H9 (cell line): Measurements from ENCODE around the gene NFKBIA. TPM values are rescaled to one million over a fixed set of nuclear protein-coding genes. Genes with fewer than 3 reads are reported as not detected.

Experiments
- DNase-seq: peaks from one replicate; pipeline ENCODE4 v3.0.0-alpha.2; 2017
- H2AFZ ChIP-seq: one replicate; pipeline ENCODE4 v1.6.1; 2013; ENCODE audit warnings: mild to moderate bottlenecking, low read length, control low read depth, moderate library complexity
- H2AK5ac ChIP-seq: 2 replicates; pipeline ENCODE4 v1.6.1; 2013; ENCODE audit warnings: low read length, control low read depth, mixed read lengths; ENCODE audit not compliant: insufficient read length
- H2BK120ac ChIP-seq: one replicate; pipeline ENCODE4 v1.6.1; 2013; ENCODE audit warnings: low read depth, mild to moderate bottlenecking, low read length, control low read depth, inconsistent platforms; ENCODE audit not compliant: poor library complexity, severe bottlenecking
- H2BK12ac ChIP-seq: 2 replicates; pipeline ENCODE4 v1.6.1; 2013; ENCODE audit warnings: low read length, control low read depth, mixed read lengths, low read depth; ENCODE audit not compliant: insufficient read length
- H2BK15ac ChIP-seq: 2 replicates; pipeline ENCODE4 v1.6.1; 2013; ENCODE audit warnings: low read depth, low read length, control low read depth
- H2BK20ac ChIP-seq: one replicate; pipeline ENCODE4 v1.6.1; 2013; ENCODE audit warnings: low read depth, mild to moderate bottlenecking, low read length, control low read depth, inconsistent platforms; ENCODE audit not compliant: poor library complexity, severe bottlenecking
- H2BK5ac ChIP-seq: 2 replicates; pipeline ENCODE4 v1.6.1; 2013; ENCODE audit warnings: low read length, control low read depth, mixed read lengths; ENCODE audit not compliant: insufficient read length
- H3K14ac ChIP-seq: 2 replicates; pipeline ENCODE4 v1.6.1; 2013; ENCODE audit warnings: low read length, control low read depth; ENCODE audit not compliant: insufficient read depth
- H3K18ac ChIP-seq: 2 replicates; pipeline ENCODE4 v1.6.1; 2013; ENCODE audit warnings: low read depth, mild to moderate bottlenecking, mixed read lengths, low read length, control low read depth; ENCODE audit not compliant: insufficient read length
- H3K23ac ChIP-seq: 2 replicates; pipeline ENCODE4 v1.6.1; 2013; ENCODE audit warnings: low read length, control low read depth, mixed read lengths, low read depth; ENCODE audit not compliant: insufficient read length
- H3K23me2 ChIP-seq: 2 replicates; pipeline ENCODE4 v1.6.1; 2013; ENCODE audit warnings: low read depth, mild to moderate bottlenecking, mixed read lengths, low read length, control low read depth; ENCODE audit not compliant: insufficient read length, poor library complexity, severe bottlenecking
- H3K27ac ChIP-seq: 2 replicates; pipeline ENCODE4 v1.5.1; 2013; ENCODE audit warnings: low read length, control low read depth, mixed read lengths, low read depth; ENCODE audit not compliant: insufficient read length
- H3K27me3 ChIP-seq: 2 replicates; pipeline ENCODE4 v1.6.1; 2013; ENCODE audit warnings: low read length, control low read depth, inconsistent platforms; ENCODE audit not compliant: insufficient read depth
- H3K4ac ChIP-seq: 2 replicates; pipeline ENCODE4 v1.6.1; 2013; ENCODE audit warnings: low read depth, mild to moderate bottlenecking, control low read depth, inconsistent platforms, low read length, moderate library complexity
- H3K4me1 ChIP-seq: 2 replicates; pipeline ENCODE4 v1.6.1; 2013; ENCODE audit warnings: low read length, control low read depth, inconsistent platforms; ENCODE audit not compliant: insufficient read depth
- H3K4me2 ChIP-seq: 2 replicates; pipeline ENCODE4 v1.6.1; 2013; ENCODE audit warnings: low read length, control low read depth, mixed read lengths; ENCODE audit not compliant: insufficient read length, insufficient read depth
- H3K56ac ChIP-seq: 2 replicates; pipeline ENCODE4 v1.6.1; 2013; ENCODE audit warnings: low read depth, mild to moderate bottlenecking, mixed read lengths, low read length, control low read depth; ENCODE audit not compliant: insufficient read length
- H3K79me1 ChIP-seq: 2 replicates; pipeline ENCODE4 v1.6.1; 2013; ENCODE audit warnings: low read depth, mild to moderate bottlenecking, moderate library complexity, low read length, control low read depth, inconsistent platforms; ENCODE audit not compliant: insufficient read depth, poor library complexity, severe bottlenecking
- H3K79me2 ChIP-seq: 2 replicates; pipeline ENCODE4 v1.6.1; 2013; ENCODE audit warnings: low read length, control low read depth, inconsistent platforms; ENCODE audit not compliant: insufficient read depth
- H3K9ac ChIP-seq: 2 replicates; pipeline ENCODE4 v1.6.1; 2013; ENCODE audit warnings: low read length, control low read depth, mixed read lengths; ENCODE audit not compliant: insufficient read length; ENCODE audit errors: extremely low read depth
- H3K9me3 ChIP-seq: one replicate; pipeline ENCODE4 v1.6.1; 2013; ENCODE audit warnings: low read depth, low read length, inconsistent platforms; ENCODE audit not compliant: control insufficient read depth
- H3T11ph ChIP-seq: one replicate; pipeline ENCODE4 v1.6.1; 2013; ENCODE audit warnings: mild to moderate bottlenecking, low read length, control low read depth, inconsistent platforms
- H4K20me1 ChIP-seq: one replicate; pipeline ENCODE4 v1.6.1; 2013; ENCODE audit not compliant: control insufficient read depth, insufficient read length, insufficient read depth
- H4K5ac ChIP-seq: 2 replicates; pipeline ENCODE4 v1.6.1; 2013; ENCODE audit warnings: low read depth, mild to moderate bottlenecking, mixed read lengths, low read length, control low read depth; ENCODE audit not compliant: insufficient read length
- H4K8ac ChIP-seq: replicated peaks from 2 replicates; pipeline ENCODE4 v1.6.1; 2013; ENCODE audit warnings: low read length, control low read depth, mixed read lengths, low read depth; ENCODE audit not compliant: insufficient read length
- H4K91ac ChIP-seq: 2 replicates; pipeline ENCODE4 v1.6.1; 2013; ENCODE audit warnings: low read depth, mild to moderate bottlenecking, moderate library complexity, mixed read lengths, low read length, control low read depth; ENCODE audit not compliant: insufficient read length
- H3K27ac Mint-ChIP-seq, 3 experiments: 2 replicates in 2 of 3; 3 replicates in 1 of 3; pipeline ENCODE4 v1.8.0; 2020 to 2021; ENCODE audit warnings: mixed read lengths in 3 of 3, mild to moderate bottlenecking in 1 of 3, moderate library complexity in 1 of 3
- H3K27me3 Mint-ChIP-seq: 2 replicates; pipeline ENCODE4 v1.8.0; 2021; ENCODE audit warnings: low read depth, mild to moderate bottlenecking, moderate library complexity, mixed read lengths
- H3K36me3 Mint-ChIP-seq, 3 experiments: 2 replicates in 2 of 3; 3 replicates in 1 of 3; pipeline ENCODE4 v1.8.0; 2020 to 2021; ENCODE audit warnings: low read depth in 3 of 3, mixed read lengths in 3 of 3; ENCODE audit not compliant: insufficient read depth in 1 of 3
- H3K4me1 Mint-ChIP-seq, 2 experiments: 2 replicates each; pipeline ENCODE4 v1.8.0; 2020; ENCODE audit warnings: mixed read lengths in 2 of 2
- H3K4me3 Mint-ChIP-seq, 2 experiments: 2 replicates in 1 of 2; 3 replicates in 1 of 2; pipeline ENCODE4 v1.8.0; 2020 to 2021; ENCODE audit warnings: mild to moderate bottlenecking in 2 of 2, mixed read lengths in 2 of 2, moderate library complexity in 1 of 2
- H3K9me3 Mint-ChIP-seq, 2 experiments: 2 replicates in 1 of 2; 3 replicates in 1 of 2; pipeline ENCODE4 v1.8.0; 2020; ENCODE audit warnings: mild to moderate bottlenecking in 2 of 2, mixed read lengths in 2 of 2, moderate library complexity in 1 of 2
- CTCF ChIP-seq: fragments of 200-600 bp; sonication (generic); conservative IDR thresholded peaks from 3 replicates; pipeline ENCODE4 v1.8.0; 2021; ENCODE audit warnings: antibody characterized with exemption, mild to moderate bottlenecking
- WGBS: extraction: QIAGEN DNeasy Blood & Tissue Kit; methylation state at CpG from one replicate; pipeline ENCODE4 v1.1.7; 2013; ENCODE audit warnings: missing lambda C conversion rate, low lambda C conversion rate, mixed read lengths; ENCODE audit not compliant: insufficient read length; ENCODE audit errors: extremely low coverage; 5-methylcytosine and 5-hydroxymethylcytosine counted together
- total RNA-seq: library from RNA; stranded (reverse); gene quantifications from 2 replicates; pipeline ENCODE4 v1.2.1, GENCODE V29; 2021

The NFKBIA gene
- total RNA-seq, 1 experiment from 2014 or later = 38.4 TPM

DNA sequence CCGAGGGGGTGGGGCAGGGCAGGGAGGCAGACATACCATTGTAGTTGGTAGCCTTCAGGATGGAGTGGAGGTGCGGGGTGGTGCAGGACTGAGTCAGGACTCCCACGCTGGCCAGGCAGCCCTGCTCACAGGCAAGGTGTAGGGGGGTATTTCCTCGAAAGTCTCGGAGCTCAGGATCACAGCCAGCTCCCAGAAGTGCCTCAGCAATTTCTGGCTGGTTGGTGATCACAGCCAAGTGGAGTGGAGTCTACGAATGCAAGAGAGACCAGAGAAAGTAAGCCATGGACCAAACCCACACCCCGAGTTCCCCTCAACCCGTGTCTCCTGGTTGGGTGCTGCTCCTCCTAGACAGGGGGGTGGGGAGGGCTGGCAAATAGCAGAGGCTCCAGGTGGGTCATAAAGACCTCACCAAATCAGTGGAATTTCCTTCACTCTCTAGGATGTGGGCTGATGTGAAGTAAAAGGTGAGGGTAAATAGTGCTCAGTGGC is 1.4 kb downstream of the NFKBIA start:
- peaks cover 41 to 42% of the 10 kb centered on the region in 2 experiments for H3K4me1 Mint-ChIP-seq
- H3K18ac ChIP-seq = no peak overlapping the region
- peaks cover 20 to 43% (median 37%) of the 10 kb centered on the region in 3 experiments; a peak in 6 of 7 replicates for H3K36me3 Mint-ChIP-seq
- H3K79me1 ChIP-seq = no peaks in the 10 kb centered on the region
- peak overlapping the region; percentile 81 to 84 for H3K4me3 Mint-ChIP-seq
- H3K4ac ChIP-seq = no peak overlapping the region
- no peaks in the 10 kb centered on the region for H3K9me3 Mint-ChIP-seq
- no CpG with 5 or more reads among the region's 8 CpGs for WGBS
- no peak overlapping the region for H4K91ac ChIP-seq
- H3K79me2 ChIP-seq = no peaks in the 10 kb centered on the region
- H3K27ac Mint-ChIP-seq = peak overlapping the region; percentile 44 to 95 (median 85); a peak in 5 of 7 replicates
- no peak overlapping the region for H2BK120ac ChIP-seq
- H3K9me3 ChIP-seq = no peaks in the 10 kb centered on the region
- H2BK12ac ChIP-seq = no peak overlapping the region
- no peak overlapping the region for H3K56ac ChIP-seq
- no peak overlapping the region for H2BK20ac ChIP-seq
- no peak overlapping the region for H3K14ac ChIP-seq
- no peak overlapping the region for H2AK5ac ChIP-seq
- H3K23me2 ChIP-seq = peaks cover 6% of the 10 kb centered on the region
- H2AFZ ChIP-seq = no peak overlapping the region
- no peaks in the 10 kb centered on the region for H3K27me3 Mint-ChIP-seq
- no peaks in the 10 kb centered on the region for H4K20me1 ChIP-seq
- peak overlapping the region; percentile 63 for H3K4me2 ChIP-seq
- no peak for TF ChIP-seq CTCF
- H4K5ac ChIP-seq = no peak overlapping the region
- H2BK5ac ChIP-seq = no peak overlapping the region
- no peak overlapping the region for H2BK15ac ChIP-seq
- H3T11ph ChIP-seq = no peak overlapping the region
- H4K8ac ChIP-seq = no peak overlapping the region
- H3K4me1 ChIP-seq = peaks cover 7% of the 10 kb centered on the region
- peak overlapping the region; percentile 39 for H3K9ac ChIP-seq
- DNase-seq = no peak
- H3K27me3 ChIP-seq = no peaks in the 10 kb centered on the region
- H3K23ac ChIP-seq = no peak overlapping the region
- no peak overlapping the region for H3K27ac ChIP-seq
